PFSK-1 (cell line): ENCODE measurements around the gene EGFL8.

Experiments used
- POLR2AphosphoS5 ChIP-seq: IDR thresholded peaks from 2 replicates; pipeline ENCODE4 v1.6.1; 2012; ENCODE audit warnings: low read depth, mild to moderate bottlenecking, control low read depth, low read length, moderate library complexity
- SIN3A ChIP-seq: IDR thresholded peaks from 2 replicates; pipeline ENCODE4 v1.6.1; 2012; ENCODE audit warnings: mild to moderate bottlenecking, low read length, moderate library complexity, borderline replicate concordance; ENCODE audit not compliant: insufficient read depth
- TAF1 ChIP-seq: IDR thresholded peaks from 2 replicates; pipeline ENCODE4 v1.6.1; 2012; ENCODE audit warnings: low read length, control low read depth, borderline replicate concordance; ENCODE audit not compliant: insufficient read depth
- TF ChIP-seq, protein P1 (sequence below), 2 experiments: IDR thresholded peaks; 2 replicates each; pipeline versions ENCODE4 v1.6.1 to v1.8.0; 2011 to 2012; ENCODE audit warnings: low read depth in 2 of 2, low read length in 2 of 2, control low read depth in 1 of 2, inconsistent platforms in 1 of 2, mild to moderate bottlenecking in 1 of 2, moderate library complexity in 1 of 2; ENCODE audit not compliant: insufficient read depth in 1 of 2

DNA sequence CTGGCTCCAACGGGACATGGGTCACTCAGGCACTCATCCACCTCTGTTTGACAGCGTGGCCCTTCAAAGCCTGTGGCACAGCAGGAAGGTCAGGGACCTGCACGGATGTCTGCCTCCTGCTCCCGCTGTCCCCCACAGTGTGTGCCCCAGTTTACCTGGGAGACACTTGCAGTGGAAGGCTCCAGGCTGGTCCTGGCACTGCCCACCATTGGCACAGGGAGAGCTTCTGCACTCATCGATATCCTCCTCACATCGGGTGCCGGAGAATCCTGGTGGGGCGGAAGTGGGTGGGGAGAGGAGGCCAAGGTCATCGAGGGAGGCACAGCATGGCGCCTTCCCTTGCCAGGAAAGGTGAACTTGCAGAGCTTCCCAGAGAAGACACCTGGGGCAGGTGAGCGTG is 52.6 kb downstream of the EGFL8 start:
- TF ChIP-seq TAF1, result no peak
- no peak for TF ChIP-seq POLR2AphosphoS5
- TF ChIP-seq, protein P1, sequence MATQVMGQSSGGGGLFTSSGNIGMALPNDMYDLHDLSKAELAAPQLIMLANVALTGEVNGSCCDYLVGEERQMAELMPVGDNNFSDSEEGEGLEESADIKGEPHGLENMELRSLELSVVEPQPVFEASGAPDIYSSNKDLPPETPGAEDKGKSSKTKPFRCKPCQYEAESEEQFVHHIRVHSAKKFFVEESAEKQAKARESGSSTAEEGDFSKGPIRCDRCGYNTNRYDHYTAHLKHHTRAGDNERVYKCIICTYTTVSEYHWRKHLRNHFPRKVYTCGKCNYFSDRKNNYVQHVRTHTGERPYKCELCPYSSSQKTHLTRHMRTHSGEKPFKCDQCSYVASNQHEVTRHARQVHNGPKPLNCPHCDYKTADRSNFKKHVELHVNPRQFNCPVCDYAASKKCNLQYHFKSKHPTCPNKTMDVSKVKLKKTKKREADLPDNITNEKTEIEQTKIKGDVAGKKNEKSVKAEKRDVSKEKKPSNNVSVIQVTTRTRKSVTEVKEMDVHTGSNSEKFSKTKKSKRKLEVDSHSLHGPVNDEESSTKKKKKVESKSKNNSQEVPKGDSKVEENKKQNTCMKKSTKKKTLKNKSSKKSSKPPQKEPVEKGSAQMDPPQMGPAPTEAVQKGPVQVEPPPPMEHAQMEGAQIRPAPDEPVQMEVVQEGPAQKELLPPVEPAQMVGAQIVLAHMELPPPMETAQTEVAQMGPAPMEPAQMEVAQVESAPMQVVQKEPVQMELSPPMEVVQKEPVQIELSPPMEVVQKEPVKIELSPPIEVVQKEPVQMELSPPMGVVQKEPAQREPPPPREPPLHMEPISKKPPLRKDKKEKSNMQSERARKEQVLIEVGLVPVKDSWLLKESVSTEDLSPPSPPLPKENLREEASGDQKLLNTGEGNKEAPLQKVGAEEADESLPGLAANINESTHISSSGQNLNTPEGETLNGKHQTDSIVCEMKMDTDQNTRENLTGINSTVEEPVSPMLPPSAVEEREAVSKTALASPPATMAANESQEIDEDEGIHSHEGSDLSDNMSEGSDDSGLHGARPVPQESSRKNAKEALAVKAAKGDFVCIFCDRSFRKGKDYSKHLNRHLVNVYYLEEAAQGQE (IDR thresholded peaks at IDR 0.05; ENCODE audit: insufficient read depth in 1 of 2, low read depth in 2 of 2, low read length in 2 of 2), result no peak
- TF ChIP-seq SIN3A, result no peak
